Glomerular endothelial cell (primary cell): ENCODE results near the gene ABCC1. TPM values are rescaled to one million over a fixed set of nuclear protein-coding genes. Genes with fewer than 3 reads are reported as not detected.
"Not testable (repeated sequence)": the region's sequence is repeated elsewhere in the genome, so short reads cannot be mapped to it uniquely, and the experiment has no call there.

Experiments
- DNase-seq: peaks from one replicate; pipeline ENCODE4 v3.0.0-alpha.2; 2011; ENCODE audit warnings: low read depth, low spot score; ENCODE audit errors: extremely low read depth
- total RNA-seq: library from RNA; depleted of rRNA; stranded (reverse); fragments of >200 nt; gene quantifications from 2 replicates; pipeline ENCODE4 v1.2.3, GENCODE V29; 2015

The ABCC1 gene
- total RNA-seq, 1 donor from 2014 or later = 77.9 TPM

DNA sequence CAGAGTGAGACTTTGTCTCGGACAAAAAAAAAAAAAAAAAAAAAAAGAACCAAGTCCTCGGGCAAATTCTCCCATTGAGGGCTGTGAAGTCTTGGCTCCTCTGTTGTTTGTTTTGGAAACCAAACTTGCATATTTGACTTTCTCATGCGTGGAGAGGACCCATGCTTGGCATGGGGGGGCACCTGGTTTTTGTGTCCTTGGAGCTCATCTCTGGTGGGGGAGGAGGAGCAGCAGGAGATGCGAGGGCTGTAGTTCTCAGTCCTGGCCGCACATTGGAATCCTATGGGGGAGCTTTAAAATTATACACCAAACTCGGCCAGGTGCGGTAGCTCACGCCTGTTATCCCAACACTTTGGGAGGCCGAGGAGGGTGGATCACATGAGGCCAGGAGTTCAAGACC lies 199.3 kb downstream of the ABCC1 start:
- no peak for DNase-seq

- no peak for DNase-seq
Observed at GRCh38 chr16:16149710-16150116, 200.3 kb downstream of the ABCC1 start.

- DNase-seq = no peak
Observed at GRCh38 chr16:16150117-16150877, 200.9 kb downstream of the ABCC1 start.

DNA sequence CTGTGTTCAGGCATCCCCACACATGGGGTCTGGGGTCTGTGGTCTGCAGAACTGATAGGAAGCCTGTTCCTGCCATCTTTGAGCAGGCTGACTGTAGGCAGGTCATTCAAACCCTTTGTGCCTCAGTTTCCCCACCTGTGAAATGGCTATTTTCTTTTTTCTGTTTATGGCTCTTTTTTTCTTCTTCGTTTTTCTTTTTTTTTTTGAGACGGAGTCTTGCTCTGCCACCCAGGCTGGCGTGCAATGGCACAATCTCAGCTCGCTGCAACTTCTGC lies 201.4 kb downstream of the ABCC1 start:
- DNase-seq = no peak

DNA sequence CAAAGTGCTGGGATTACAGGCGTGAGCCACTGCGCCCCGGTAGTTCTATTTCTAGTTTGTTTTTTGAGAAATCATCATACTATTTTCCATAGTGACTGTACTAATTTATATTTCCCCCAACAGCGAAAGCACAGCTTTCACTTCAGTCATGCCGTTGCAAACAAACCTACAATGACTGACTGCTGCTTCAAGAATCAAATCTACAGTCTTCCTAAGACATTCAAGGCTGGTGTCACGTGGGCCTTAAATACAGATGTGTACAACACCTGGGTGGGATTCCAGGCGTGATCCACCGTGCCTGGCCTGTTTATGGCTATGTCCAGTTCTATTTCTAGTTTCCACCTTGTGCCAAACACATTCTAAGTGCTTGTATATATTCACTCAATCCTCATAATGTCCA lies 201.9 kb downstream of the ABCC1 start:
- no peak for DNase-seq

DNA sequence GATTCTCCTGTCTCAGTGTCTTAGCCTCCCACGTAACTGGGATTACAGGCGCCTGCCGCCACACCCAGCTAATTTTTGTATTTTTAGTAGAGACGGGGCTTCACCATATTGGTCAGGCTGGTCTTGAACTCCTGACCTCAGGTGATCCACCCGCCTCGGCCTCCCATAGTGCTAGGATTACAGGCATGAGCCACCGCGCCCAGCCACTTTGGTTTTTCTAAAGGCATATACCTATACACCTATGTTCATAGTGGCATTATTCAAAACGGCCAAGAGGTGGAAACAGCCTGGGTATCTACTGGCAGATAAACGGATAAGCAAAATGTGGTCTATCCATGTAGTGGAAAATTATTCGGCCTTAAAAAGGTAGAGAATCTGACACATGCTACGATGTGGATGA lies 203.6 kb downstream of the ABCC1 start:
- DNase-seq = not testable (repeated sequence)

DNA sequence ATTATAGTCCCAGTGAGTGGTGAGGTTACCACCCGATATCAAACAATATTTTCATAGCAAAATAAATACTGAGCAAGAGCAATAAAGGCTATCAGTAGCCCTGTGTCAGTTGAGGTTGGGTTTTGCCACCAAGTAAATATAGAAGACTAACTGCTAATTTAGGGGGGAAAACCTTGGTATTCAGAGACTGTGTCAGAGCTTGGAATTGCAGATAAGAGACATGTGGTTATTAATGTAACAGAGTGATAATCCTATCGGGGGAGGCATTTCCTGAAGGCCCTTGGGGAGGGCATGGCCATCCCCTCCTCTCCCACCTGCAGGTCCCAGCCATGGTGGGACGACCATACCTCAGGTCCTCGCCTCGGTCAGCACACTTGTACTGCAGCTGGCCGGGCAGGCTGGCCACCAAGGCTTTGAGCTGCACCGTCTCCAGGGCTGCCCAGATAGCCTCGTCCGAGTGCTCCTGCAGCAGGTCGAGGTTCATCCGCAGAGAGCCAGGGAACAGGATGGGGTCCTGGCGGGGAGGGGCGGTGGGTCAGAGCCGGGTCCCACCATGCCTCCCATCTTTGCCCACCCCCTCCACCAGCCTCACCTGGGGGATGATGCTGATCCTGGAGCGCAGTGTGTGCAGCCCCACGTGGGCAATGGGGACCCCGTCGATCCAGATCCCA lies 205.0 kb downstream of the ABCC1 start:
- no peak for DNase-seq

GRCh38 chr16:16155234-16155633 lies 205.8 kb downstream of the ABCC1 start:
- DNase-seq = no peak

DNA sequence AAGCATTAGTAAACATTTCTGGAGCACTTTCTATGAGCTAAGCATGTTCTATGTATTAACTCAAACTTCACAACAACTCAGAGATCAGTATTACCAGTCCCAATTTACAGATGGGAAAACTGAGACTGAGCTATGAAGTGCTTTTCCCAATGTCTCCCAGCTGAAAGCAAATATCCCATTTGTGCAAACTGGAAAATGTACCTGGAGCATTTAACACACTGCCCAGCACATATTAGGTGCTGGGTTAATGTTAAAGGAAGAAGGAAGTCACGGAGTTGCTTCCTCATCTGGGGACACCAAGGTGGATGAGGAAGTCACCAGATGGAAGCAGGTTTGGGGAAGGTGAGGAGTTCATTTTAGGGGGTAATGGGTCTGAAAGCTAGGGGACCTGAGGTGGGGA lies 207.8 kb downstream of the ABCC1 start:
- no peak for DNase-seq

DNA sequence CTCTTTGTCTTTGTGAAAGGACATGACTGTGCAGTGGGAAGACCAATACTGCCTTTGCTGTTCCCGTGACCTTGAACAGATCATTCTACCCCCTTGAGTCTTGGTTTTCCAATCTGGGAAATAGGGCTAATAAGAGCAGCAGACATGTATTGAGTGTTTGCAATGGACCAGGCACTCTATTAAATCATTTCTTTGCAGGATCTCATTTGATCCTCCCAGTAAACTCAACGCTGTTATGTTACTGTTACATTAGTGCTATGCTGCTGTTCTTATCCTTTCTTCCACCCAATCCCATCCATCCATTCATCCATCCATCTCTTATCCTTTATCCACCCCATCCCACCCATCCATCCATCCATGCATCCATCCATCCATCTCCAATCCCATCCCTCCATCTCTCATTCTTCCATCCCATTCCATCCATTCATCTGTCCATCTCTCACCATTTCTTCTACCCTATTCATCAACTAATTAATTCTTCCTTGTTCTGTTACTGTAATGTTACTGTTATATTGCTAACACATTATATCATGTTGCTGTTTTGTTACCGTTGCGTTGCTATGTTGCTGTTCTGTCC lies 208.8 kb downstream of the ABCC1 start:
- DNase-seq = no peak

DNA sequence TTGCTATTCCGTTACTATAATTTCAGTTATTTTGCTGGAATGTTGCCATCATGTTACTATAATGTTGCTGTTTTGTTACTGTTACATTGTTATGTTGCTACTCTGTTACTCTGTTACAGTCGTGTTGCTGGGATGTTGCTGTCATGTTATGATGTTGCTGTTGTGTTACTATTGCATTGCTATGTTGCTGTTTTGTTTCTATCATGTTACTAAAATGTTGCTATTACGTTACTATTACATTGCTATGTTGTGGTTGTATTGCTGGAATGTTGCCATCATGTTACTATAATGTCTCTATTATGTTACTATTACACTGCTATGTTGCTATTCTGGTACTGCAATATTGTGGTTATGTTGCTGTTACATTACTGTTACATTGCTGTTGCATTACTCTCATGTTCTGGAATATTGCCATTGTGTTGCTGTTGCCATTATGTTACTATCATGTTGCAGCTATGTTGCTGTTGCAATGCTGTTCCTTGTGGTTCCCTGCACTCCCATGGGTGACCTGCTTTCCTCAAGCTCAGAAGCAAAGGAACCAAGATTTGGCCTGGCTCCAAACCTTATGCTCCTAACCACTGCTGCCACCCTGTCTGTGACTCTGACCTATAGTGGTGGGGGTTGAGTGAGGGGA lies 209.4 kb downstream of the ABCC1 start:
- DNase-seq = no peak

- DNase-seq = no peak
Observed at GRCh38 chr16:16159662-16160061, 210.2 kb downstream of the ABCC1 start.

DNA sequence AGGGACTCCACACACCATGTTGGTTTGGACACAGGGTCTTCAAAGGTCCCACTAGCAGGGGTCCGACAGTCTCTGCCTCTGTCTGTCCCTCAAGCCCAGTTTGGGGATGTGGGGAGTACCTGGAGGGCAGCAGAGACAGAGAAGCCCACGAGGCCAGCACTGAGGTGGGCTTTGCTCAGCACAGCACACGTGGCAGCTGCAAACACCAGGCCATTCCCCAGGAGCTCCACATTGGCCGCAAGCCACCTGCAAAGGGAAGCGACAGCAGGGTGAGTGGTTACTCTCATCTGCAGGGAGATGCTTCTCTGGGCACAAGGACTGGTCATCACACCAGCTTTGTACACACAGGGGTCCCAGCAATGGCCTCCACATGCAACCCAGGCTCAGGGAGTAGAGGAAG lies 211.9 kb downstream of the ABCC1 start:
- DNase-seq = no peak

DNA sequence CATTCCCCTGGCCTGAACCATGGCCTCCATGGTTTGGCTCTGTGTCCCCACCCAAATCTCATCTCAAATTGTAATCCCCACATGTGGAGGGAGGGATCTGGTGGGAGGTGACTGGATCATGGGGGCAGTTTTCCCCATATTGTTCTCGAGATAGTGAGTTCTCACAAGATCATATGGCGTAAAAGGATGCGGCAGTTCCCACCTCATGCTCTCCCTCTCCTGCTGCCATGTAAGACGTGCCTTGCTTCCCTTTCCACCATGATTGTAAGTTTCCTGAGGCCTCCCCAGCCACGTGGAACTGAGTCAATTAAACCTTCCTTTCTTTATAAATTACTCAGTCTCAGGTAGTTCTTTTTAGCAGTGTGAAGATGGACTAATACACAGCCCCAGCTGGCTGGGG lies 212.4 kb downstream of the ABCC1 start:
- not testable (repeated sequence) for DNase-seq

DNA sequence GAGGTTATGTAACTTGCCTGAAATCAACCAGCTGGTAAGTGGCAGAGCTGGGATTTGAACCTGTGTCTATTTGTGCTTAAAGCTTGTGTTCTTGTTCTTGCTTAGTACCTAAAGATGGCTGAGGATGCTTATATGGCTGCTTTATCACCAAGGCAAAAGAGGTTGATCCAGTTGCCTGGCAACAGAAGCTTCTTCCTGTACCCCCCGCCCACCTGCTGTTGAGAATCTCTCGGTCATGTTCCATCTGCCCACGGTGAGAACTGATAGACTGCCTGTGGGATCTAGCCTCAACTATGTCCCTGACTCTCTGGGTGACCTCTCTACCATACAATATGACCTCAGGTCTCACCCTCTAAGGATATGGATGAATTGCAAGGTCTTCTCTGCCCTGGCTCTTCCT lies 213.2 kb downstream of the ABCC1 start:
- DNase-seq = no peak

- no peak for DNase-seq
Observed at GRCh38 chr16:16163109-16163508, 213.7 kb downstream of the ABCC1 start.

DNA sequence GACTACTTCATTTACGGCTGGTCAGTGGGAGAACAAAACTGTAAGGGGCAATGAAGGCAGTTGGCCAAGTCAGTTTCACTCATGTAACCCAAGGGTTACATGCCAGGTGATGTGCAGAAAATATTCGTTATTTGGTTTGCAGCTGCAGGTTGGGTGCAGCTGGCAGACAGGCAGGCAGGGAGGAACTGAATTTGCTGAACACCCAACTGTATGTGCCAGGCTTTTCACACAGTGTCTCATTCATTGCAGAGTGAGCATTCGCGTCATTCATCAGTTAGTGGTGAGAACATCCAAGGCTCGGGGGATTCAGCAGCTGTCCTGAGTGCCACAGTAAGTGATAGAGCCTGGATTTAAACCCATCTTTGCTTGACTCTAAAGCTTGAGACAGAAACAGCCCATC lies 214.2 kb downstream of the ABCC1 start:
- no peak for DNase-seq

- DNase-seq = no peak
Observed at GRCh38 chr16:16164243-16164642, 214.8 kb downstream of the ABCC1 start.

- no peak for DNase-seq
Observed at GRCh38 chr16:16166085-16166484, 216.7 kb downstream of the ABCC1 start.

DNA sequence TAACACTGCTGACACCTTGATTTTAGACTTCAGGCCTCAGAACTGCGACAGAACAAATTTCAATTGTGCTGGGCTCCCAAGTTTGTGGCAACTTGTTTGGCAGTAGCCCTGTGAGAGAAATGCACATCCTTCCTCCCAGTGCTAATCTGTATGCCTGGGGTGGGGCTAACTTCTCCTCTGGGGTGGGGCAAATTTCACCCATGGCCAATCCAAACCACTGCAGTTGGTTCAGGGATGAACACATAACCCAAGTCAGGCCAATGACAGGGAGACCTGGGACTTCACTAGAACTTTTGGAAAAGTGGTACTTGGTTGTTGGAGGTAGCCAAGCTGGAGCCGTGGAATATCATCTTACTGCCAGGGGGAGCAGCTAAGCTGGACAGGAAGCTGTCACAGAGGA lies 217.5 kb downstream of the ABCC1 start:
- DNase-seq = no peak

GRCh38 chr16:16167927-16168326 lies 218.5 kb downstream of the ABCC1 start:
- DNase-seq = no peak

- DNase-seq = no peak
Observed at GRCh38 chr16:16168431-16168830, 219.0 kb downstream of the ABCC1 start.
